Cardiac septum (tissue), 1 donor: Measurements from ENCODE around the gene ERCC2. TPM values are rescaled to one million over a fixed set of nuclear protein-coding genes. Genes with fewer than 3 reads are reported as not detected.

Experiments
- DNase-seq: peaks from one replicate; pipeline ENCODE4 v3.0.0-alpha.2; 2020; ENCODE audit warnings: low spot score
- intact Hi-C: fragments of 100-400 bp; cut with DNase I; formaldehyde crosslinking; loops from one replicate; pipeline ENCODE4 v1.14.0; 2022
- total RNA-seq: library from RNA; stranded (reverse); fragmentation: NEBNext Ultra II Directional; extraction: Animal tissue kit (Norgen Biotek cat#: 25700); gene quantifications from one replicate; pipeline ENCODE4 v1.2.1, GENCODE V29; 2021
- donor health status: DM: no; HTN: no; CAD: no.

ERCC2 gene
- total RNA-seq, 1 donor from 2014 or later: 12.4 TPM

GRCh38 chr19:45357445-45357783, 13.0 kb downstream of the ERCC2 start:
- intact Hi-C loops: no loop called here
- DNase-seq: no peak

- intact Hi-C loops: no loop called here
- no peak for DNase-seq
These were observed 13.5 kb downstream of the ERCC2 start for GRCh38 chr19:45356760-45357444.

GRCh38 chr19:45355910-45356309, 14.5 kb downstream of the ERCC2 start:
- intact Hi-C loops: no loop called here
- DNase-seq: no peak

- intact Hi-C loops: no loop called here
These were observed 15.0 kb downstream of the ERCC2 start for GRCh38 chr19:45355402-45355801.

GRCh38 chr19:45354241-45354842, 16.0 kb downstream of the ERCC2 start:
- DNase-seq: no peak
- intact Hi-C loops: no loop called here

More at GRCh38 chr19:45355402-45355801, 15.0 kb downstream of the ERCC2 start:
- no peak for DNase-seq

- intact Hi-C loops: no loop called here
- no peak for DNase-seq
These were observed 17.2 kb downstream of the ERCC2 start for GRCh38 chr19:45352914-45353796.

GRCh38 chr19:45352471-45352870, 17.9 kb downstream of the ERCC2 start:
- no peak for DNase-seq
- intact Hi-C loops: no loop called here

GRCh38 chr19:45352062-45352461, 18.3 kb downstream of the ERCC2 start:
- no peak for DNase-seq
- intact Hi-C loops: no loop called here

GRCh38 chr19:45351401-45351952, 18.9 kb downstream of the ERCC2 start:
- intact Hi-C loops: no loop called here

GRCh38 chr19:45350477-45351058, 19.8 kb downstream of the ERCC2 start:
- intact Hi-C loops: no loop called here
- DNase-seq: no peak

More at GRCh38 chr19:45351401-45351952, 18.9 kb downstream of the ERCC2 start:
- no peak for DNase-seq

GRCh38 chr19:45349430-45349941, 20.9 kb downstream of the ERCC2 start:
- DNase-seq: no peak
- intact Hi-C loops: loop anchor here (10.0 kb wide), 1 partner anchor 155 kb away; no protein-coding TSS in a partner anchor

- intact Hi-C loops: loop anchor here (10.0 kb wide), 1 partner anchor 154 kb away; no protein-coding TSS in a partner anchor
- no peak for DNase-seq
These were observed 21.3 kb downstream of the ERCC2 start for GRCh38 chr19:45349126-45349415.

GRCh38 chr19:45348367-45349125, 21.8 kb downstream of the ERCC2 start:
- DNase-seq: no peak
- intact Hi-C loops: loop anchor here (10.0 kb wide), 1 partner anchor 154 kb away; no protein-coding TSS in a partner anchor

GRCh38 chr19:45347570-45348366, 22.6 kb downstream of the ERCC2 start:
- DNase-seq: no peak
- intact Hi-C loops: loop anchor here (10.0 kb wide), 1 partner anchor 153 kb away; no protein-coding TSS in a partner anchor

- DNase-seq: no peak
- intact Hi-C loops: loop anchor here (10.0 kb wide), 1 partner anchor 152 kb away; no protein-coding TSS in a partner anchor
These were observed 23.9 kb downstream of the ERCC2 start for GRCh38 chr19:45346449-45346848.

- DNase-seq: no peak
- intact Hi-C loops: loop anchor here (10.0 kb wide), 1 partner anchor 151 kb away; no protein-coding TSS in a partner anchor
These were observed 24.9 kb downstream of the ERCC2 start for GRCh38 chr19:45345506-45345860.

- intact Hi-C loops: loop anchor here (10.0 kb wide), 1 partner anchor 150 kb away; no protein-coding TSS in a partner anchor
- DNase-seq: no peak
These were observed 25.5 kb downstream of the ERCC2 start for GRCh38 chr19:45344621-45345505.
